Activated CD4-positive, alpha-beta T cell treated with anti-CD3 and anti-CD28 coated beads for 36 hours (primary cell): Measurements from ENCODE around the gene RBM41. TPM values are rescaled to one million over a fixed set of nuclear protein-coding genes. Genes with fewer than 3 reads are reported as not detected.

Experiments
- ATAC-seq: fragments of 200-7000 bp; cut with Tn5 transposase; one replicate; pipeline ENCODE4 v1.10.0; 2021; ENCODE audit warnings: mild to moderate bottlenecking, moderate library complexity
- CTCF ChIA-PET: fragments of 350-600 bp; sonication (Branson Sonifier 250); formaldehyde crosslinking; loops from one replicate; lab custom pipeline; 2021; ENCODE audit warnings: antibody characterized with exemption; lab: Charles Lee
- POLR2A ChIA-PET: fragments of 350-600 bp; sonication (Branson Sonifier 250); formaldehyde crosslinking; loops from one replicate; lab custom pipeline; 2021; ENCODE audit warnings: antibody characterized with exemption, inconsistent platforms; lab: Charles Lee
- DNase-seq: peaks from one replicate; pipeline ENCODE4 v3.0.0-alpha.2; 2020
- H3K27ac Mint-ChIP-seq: one replicate; pipeline ENCODE4 v1.8.0; 2021; ENCODE audit warnings: mixed read lengths
- H3K27me3 Mint-ChIP-seq: one replicate; pipeline ENCODE4 v1.8.0; 2021; ENCODE audit warnings: mixed read lengths
- H3K36me3 Mint-ChIP-seq: one replicate; pipeline ENCODE4 v1.8.0; 2021; ENCODE audit warnings: low read depth, mixed read lengths
- H3K4me1 Mint-ChIP-seq: one replicate; pipeline ENCODE4 v1.8.0; 2021; ENCODE audit warnings: mixed read lengths
- H3K4me3 Mint-ChIP-seq: one replicate; pipeline ENCODE4 v1.8.0; 2021; ENCODE audit warnings: mild to moderate bottlenecking, moderate library complexity, mixed read lengths
- H3K9me3 Mint-ChIP-seq: one replicate; pipeline ENCODE4 v1.8.0; 2021; ENCODE audit warnings: low read depth, mixed read lengths
- intact Hi-C, 2 experiments: fragments of 100-400 bp; cut with DNase I in 1 of 2; cut with micrococcal nuclease in 1 of 2; formaldehyde crosslinking; loops; one replicate each; pipeline versions ENCODE4 v1.14.2 to v1.15.1; 2022 to 2024; cut with DNase I, micrococcal nuclease
- total RNA-seq, 2 experiments: library from RNA; stranded (reverse); gene quantifications; one replicate each; pipeline ENCODE4 v1.2.3, GENCODE V29; 2021

The RBM41 gene
- total RNA-seq, 2 experiments from 2014 or later = 12.0 to 12.2 TPM

DNA sequence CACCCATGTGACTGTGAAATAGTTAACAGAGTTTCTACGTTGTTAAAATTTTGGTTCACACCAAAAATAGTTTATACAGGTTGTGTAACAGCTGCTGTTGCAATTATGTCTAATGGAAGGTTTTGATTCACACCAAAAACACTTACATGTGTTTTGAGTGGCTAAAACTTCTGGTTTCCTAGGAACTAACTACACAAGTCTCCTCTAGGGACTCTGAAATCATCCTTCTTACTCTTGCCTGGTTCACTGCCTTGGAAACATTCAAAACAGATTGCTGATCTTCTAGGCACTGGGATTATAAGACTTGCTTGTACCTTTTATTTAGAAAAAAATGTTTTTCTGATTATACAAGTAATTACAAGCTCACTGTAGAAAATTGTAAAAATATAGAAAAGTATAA, 103.7 kb downstream of the RBM41 start:
- CTCF ChIA-PET = interaction anchor here (1.1 kb wide), 1 partner anchor 121 kb away, joined by 3 read pairs; no protein-coding TSS in a partner anchor
- intact Hi-C loops = no loop called here
- Mint-ChIP-seq H3K4me1 (no peaks in the 10 kb centered on the region), H3K27me3 (no peaks in the 10 kb centered on the region), H3K4me3 (no peak overlapping the region), H3K9me3 (peaks cover 2% of the 10 kb centered on the region), H3K36me3 (no peaks in the 10 kb centered on the region), H3K27ac (no peak overlapping the region)
- POLR2A ChIA-PET = no interaction called here
- DNase-seq (no peak), ATAC-seq (no peak)

Other genes starting within 250 kb of the RBM41 start
- gene RIPPLY1, start 215.5 kb downstream of the RBM41 start, total RNA-seq = not detected
- gene CLDN2, start 198.4 kb downstream of the RBM41 start, total RNA-seq = not detected
- 1 to 10 TPM; 9.3 to 9.8 TPM for gene MORC4, start 118.6 kb downstream of the RBM41 start, total RNA-seq
- gene NUP62CL, start 87.6 kb upstream of the RBM41 start, total RNA-seq = 1 to 10 TPM; 1.7 to 2.5 TPM
- gene DNAAF6, start 87.8 kb upstream of the RBM41 start, total RNA-seq = not detected